Stomach (tissue), 9 donors: ENCODE results near the gene GUCY2F. TPM values are rescaled to one million over a fixed set of nuclear protein-coding genes. Genes with fewer than 3 reads are reported as not detected.

Source experiments
- DNase-seq, 2 donors: peaks; one replicate each; pipeline versions ENCODE4 v3.0.0 to v3.0.0-alpha.2; 2013 to 2019
- H3K27ac ChIP-seq, 5 donors: fragments of 200-600 bp in 4 of 5; sonication (generic) in 4 of 5; one replicate each; pipeline ENCODE4 v1.5.1; 2013 to 2019; ENCODE audit warnings: mild to moderate bottlenecking in 1 of 5, moderate library complexity in 1 of 5
- H3K27me3 ChIP-seq, 3 donors: fragments of 200-600 bp; sonication (generic); one replicate each; pipeline ENCODE4 v1.5.1; 2017 to 2019; ENCODE audit warnings: mixed run types in 1 of 3
- H3K36me3 ChIP-seq, 4 donors: fragments of 200-600 bp; sonication (generic); 1 replicate in 3 of 4; 2 replicates in 1 of 4; pipeline ENCODE4 v1.5.1; 2016 to 2019
- H3K4me1 ChIP-seq, 4 donors: fragments of 200-600 bp; sonication (generic); one replicate each; pipeline ENCODE4 v1.5.1; 2016 to 2019
- H3K4me3 ChIP-seq, 4 donors: fragments of 200-600 bp; sonication (generic) in 3 of 4; one replicate each; pipeline ENCODE4 v1.5.1; 2016 to 2019; ENCODE audit warnings: mild to moderate bottlenecking in 1 of 4
- H3K9me3 ChIP-seq, 4 donors: fragments of 200-600 bp; sonication (generic); one replicate each; pipeline ENCODE4 v1.5.1; 2016 to 2019
- CTCF ChIP-seq, 7 experiments: fragments of 450-650 bp in 4 of 7; fragments of 200-600 bp in 3 of 7; sonication (generic) in 3 of 7; IDR thresholded peaks; one replicate each; pipeline ENCODE4 v1.5.1; 2016 to 2019; ENCODE audit warnings: antibody characterized with exemption in 7 of 7, control low read depth in 2 of 7, mild to moderate bottlenecking in 1 of 7
- EP300 ChIP-seq: sonication (generic); formaldehyde crosslinking; IDR thresholded peaks from one replicate; pipeline ENCODE4 v1.6.1; 2017; ENCODE audit warnings: antibody characterized with exemption
- POLR2A ChIP-seq, 4 donors: fragments of 450-650 bp; IDR thresholded peaks; one replicate each; pipeline ENCODE4 v1.6.1; 2016; ENCODE audit warnings: antibody characterized with exemption in 4 of 4, control low read depth in 2 of 4, mild to moderate bottlenecking in 1 of 4, moderate library complexity in 1 of 4
- POLR2AphosphoS5 ChIP-seq, 3 donors: sonication (generic); formaldehyde crosslinking; IDR thresholded peaks; one replicate each; pipeline ENCODE4 v1.6.1; 2016; ENCODE audit warnings: antibody characterized with exemption in 3 of 3
- WGBS, 5 donors: extraction: QIAGEN DNeasy Blood & Tissue Kit in 3 of 5; methylation state at CpG; one replicate each; pipeline versions ENCODE4 v1.1.5 to v1.1.7; 2013 to 2018; 5-methylcytosine and 5-hydroxymethylcytosine counted together
- intact Hi-C: fragments of 100-400 bp; cut with DNase I; formaldehyde crosslinking; loops from one replicate; pipeline ENCODE4 v1.15.1; 2023; ENCODE audit warnings: low total_unique reads
- polyA plus RNA-seq, 3 donors: library from polyadenylated mRNA; stranded (reverse); fragments of 200-250 nt; gene quantifications; one replicate each; pipeline ENCODE4 v1.2.3, GENCODE V29; 2013
- total RNA-seq, 5 donors: library from RNA; depleted of rRNA; stranded (reverse); fragments of >200 nt; gene quantifications; one replicate each; pipeline versions ENCODE4 v1.1.0 to v1.2.3, GENCODE V29; 2014 to 2016
- donor health status: healthy with polysubstance abuse.
- donor health status: Bipolar disorder and iron deficiency.
- donor health status: healthy.

GUCY2F gene
- total and polyA plus RNA-seq, 8 donors: not detected

- H3K27me3 ChIP-seq: peaks cover 0 to 17% (median 0%) of the 10 kb centered on the region in 3 donors
- TF ChIP-seq CTCF (IDR thresholded peaks at IDR 0.05) (no peak), EP300 (no peak), POLR2AphosphoS5 (IDR thresholded peaks at IDR 0.05) (no peak), POLR2A (IDR thresholded peaks at IDR 0.05) (no peak)
- intact Hi-C loops: no loop called here
- H3K4me3 ChIP-seq: no peak overlapping the region
- 70 to 81% (median 71%) methylated on average over 2 of the region's 2 CpGs for WGBS, 5 donors
- H3K27ac ChIP-seq: no peak overlapping the region
- no peaks in the 10 kb centered on the region for H3K36me3 ChIP-seq
- no peaks in the 10 kb centered on the region for H3K9me3 ChIP-seq
- DNase-seq: no peak
- H3K4me1 ChIP-seq: no peaks in the 10 kb centered on the region
Observed at GRCh38 chrX:109409181-109409580, 72.7 kb downstream of the GUCY2F start.

- H3K9me3 ChIP-seq: no peaks in the 10 kb centered on the region
- H3K4me1 ChIP-seq: no peaks in the 10 kb centered on the region
- peaks cover 0 to 13% (median 0%) of the 10 kb centered on the region in 3 donors for H3K27me3 ChIP-seq
- H3K36me3 ChIP-seq: no peaks in the 10 kb centered on the region
- H3K27ac ChIP-seq: no peak overlapping the region
- no peak overlapping the region for H3K4me3 ChIP-seq
- intact Hi-C loops: no loop called here
- 48 to 72% (median 58%) methylated on average over 4 of the region's 4 CpGs for WGBS, 5 donors
- no peak for DNase-seq
- TF ChIP-seq CTCF (IDR thresholded peaks at IDR 0.05) (no peak), EP300 (no peak), POLR2A (IDR thresholded peaks at IDR 0.05) (no peak), POLR2AphosphoS5 (IDR thresholded peaks at IDR 0.05) (no peak)
Observed at GRCh38 chrX:109403922-109404321, 78.0 kb downstream of the GUCY2F start.

GRCh38 chrX:109399831-109400230 lies 82.1 kb downstream of the GUCY2F start:
- Histone ChIP-seq H3K4me1 (no peaks in the 10 kb centered on the region), H3K36me3 (no peaks in the 10 kb centered on the region), H3K27ac (no peak overlapping the region), H3K9me3 (no peaks in the 10 kb centered on the region), H3K27me3 (no peaks in the 10 kb centered on the region), H3K4me3 (no peak overlapping the region)
- TF ChIP-seq CTCF (IDR thresholded peaks at IDR 0.05): no peak
- TF ChIP-seq EP300: no peak
- TF ChIP-seq POLR2A (IDR thresholded peaks at IDR 0.05): no peak
- no peak for TF ChIP-seq POLR2AphosphoS5 (IDR thresholded peaks at IDR 0.05)
- intact Hi-C loops: no loop called here
- DNase-seq: no peak
- WGBS, 5 donors: 37 to 88% (median 73%) methylated on average over 3 of the region's 3 CpGs

GRCh38 chrX:109398833-109399232 lies 83.1 kb downstream of the GUCY2F start:
- Histone ChIP-seq H3K27ac (no peak overlapping the region), H3K9me3 (no peaks in the 10 kb centered on the region), H3K36me3 (no peaks in the 10 kb centered on the region), H3K27me3 (peaks cover 0 to 6% (median 0%) of the 10 kb centered on the region in 3 donors), H3K4me3 (no peak overlapping the region), H3K4me1 (no peaks in the 10 kb centered on the region)
- intact Hi-C loops: no loop called here
- WGBS, 5 donors: 50 to 89% (median 71%) methylated on average over 2 of the region's 2 CpGs
- TF ChIP-seq EP300 (no peak), POLR2AphosphoS5 (IDR thresholded peaks at IDR 0.05) (no peak), CTCF (IDR thresholded peaks at IDR 0.05) (no peak), POLR2A (IDR thresholded peaks at IDR 0.05) (no peak)
- DNase-seq: peak in 1 of 2 donors; percentile 12
